Left ventricle myocardium inferior (tissue), 1 donor: ENCODE data around the gene EPB41L4B. TPM values are rescaled to one million over a fixed set of nuclear protein-coding genes. Genes with fewer than 3 reads are reported as not detected.

Experiments used
- DNase-seq: peaks from one replicate; pipeline ENCODE4 v3.0.0-alpha.2; 2020
- H3K27ac ChIP-seq: fragments of 200-600 bp; replicated peaks from 2 replicates; pipeline ENCODE4 v1.8.0; 2021
- H3K27me3 ChIP-seq: fragments of 200-600 bp; 2 replicates; pipeline ENCODE4 v1.8.0; 2021; ENCODE audit warnings: low read depth
- H3K36me3 ChIP-seq: fragments of 200-600 bp; 2 replicates; pipeline ENCODE4 v1.8.0; 2021
- H3K4me1 ChIP-seq: fragments of 200-600 bp; 2 replicates; pipeline ENCODE4 v1.8.0; 2021
- H3K4me3 ChIP-seq: fragments of 200-600 bp; 2 replicates; pipeline ENCODE4 v1.8.0; 2021; ENCODE audit warnings: mild to moderate bottlenecking, moderate library complexity
- H3K9me3 ChIP-seq: fragments of 200-600 bp; replicated peaks from 2 replicates; pipeline ENCODE4 v1.8.0; 2021
- intact Hi-C: fragments of 100-400 bp; cut with micrococcal nuclease; formaldehyde crosslinking; loops from one replicate; pipeline ENCODE4 v1.11.0; 2022
- total RNA-seq: library from RNA; stranded (reverse); fragmentation: NEBNext Ultra II Directional; extraction: Animal tissue kit (Norgen Biotek cat#: 25700); gene quantifications from one replicate; pipeline ENCODE4 v1.2.1, GENCODE V29; 2021
- TF ChIP-seq, protein P1 (sequence below): fragments of 200-600 bp; IDR thresholded peaks from 2 replicates; pipeline ENCODE4 v1.8.0; 2021; ENCODE audit warnings: antibody characterized with exemption, mild to moderate bottlenecking, borderline replicate concordance
- donor health status: DM: no; HTN: yes; CAD: no; lungs with severe emphysema.

Gene EPB41L4B
- total RNA-seq, 1 donor from 2014 or later, result 13.9 TPM

DNA sequence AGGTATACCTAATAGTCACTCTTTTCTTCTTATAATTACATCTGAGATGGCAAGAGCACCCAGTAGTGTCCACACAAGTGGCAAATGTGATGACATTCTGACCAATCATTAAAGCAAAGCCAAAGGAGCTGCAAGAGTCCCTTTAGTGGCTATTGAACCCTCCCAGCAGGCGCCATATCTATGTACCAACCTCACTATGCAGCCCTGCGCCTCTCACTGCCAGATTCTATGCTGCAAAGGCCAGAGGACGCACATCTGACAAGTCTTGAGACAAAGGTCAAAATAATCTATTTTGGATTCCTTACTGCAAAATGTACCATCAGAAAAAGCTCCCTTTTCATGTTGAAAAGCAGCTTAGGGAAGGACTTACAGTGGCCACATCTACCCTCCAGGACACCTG, 47.0 kb downstream of the EPB41L4B start:
- H3K27ac ChIP-seq, result peak overlapping the region; percentile 57
- TF ChIP-seq, protein P1, sequence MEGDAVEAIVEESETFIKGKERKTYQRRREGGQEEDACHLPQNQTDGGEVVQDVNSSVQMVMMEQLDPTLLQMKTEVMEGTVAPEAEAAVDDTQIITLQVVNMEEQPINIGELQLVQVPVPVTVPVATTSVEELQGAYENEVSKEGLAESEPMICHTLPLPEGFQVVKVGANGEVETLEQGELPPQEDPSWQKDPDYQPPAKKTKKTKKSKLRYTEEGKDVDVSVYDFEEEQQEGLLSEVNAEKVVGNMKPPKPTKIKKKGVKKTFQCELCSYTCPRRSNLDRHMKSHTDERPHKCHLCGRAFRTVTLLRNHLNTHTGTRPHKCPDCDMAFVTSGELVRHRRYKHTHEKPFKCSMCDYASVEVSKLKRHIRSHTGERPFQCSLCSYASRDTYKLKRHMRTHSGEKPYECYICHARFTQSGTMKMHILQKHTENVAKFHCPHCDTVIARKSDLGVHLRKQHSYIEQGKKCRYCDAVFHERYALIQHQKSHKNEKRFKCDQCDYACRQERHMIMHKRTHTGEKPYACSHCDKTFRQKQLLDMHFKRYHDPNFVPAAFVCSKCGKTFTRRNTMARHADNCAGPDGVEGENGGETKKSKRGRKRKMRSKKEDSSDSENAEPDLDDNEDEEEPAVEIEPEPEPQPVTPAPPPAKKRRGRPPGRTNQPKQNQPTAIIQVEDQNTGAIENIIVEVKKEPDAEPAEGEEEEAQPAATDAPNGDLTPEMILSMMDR, result no peak
- no peak for DNase-seq
- no peaks in the 10 kb centered on the region for H3K9me3 ChIP-seq
- no peaks in the 10 kb centered on the region for H3K36me3 ChIP-seq
- H3K4me3 ChIP-seq, result no peak overlapping the region
- no peaks in the 10 kb centered on the region for H3K27me3 ChIP-seq
- intact Hi-C loops, result no loop called here
- H3K4me1 ChIP-seq, result peaks cover 45% of the 10 kb centered on the region

- H3K27ac ChIP-seq, result no peak overlapping the region
- TF ChIP-seq, protein P1, result no peak
- no peaks in the 10 kb centered on the region for H3K27me3 ChIP-seq
- peaks cover 35% of the 10 kb centered on the region for H3K4me1 ChIP-seq
- H3K4me3 ChIP-seq, result no peak overlapping the region
- no peaks in the 10 kb centered on the region for H3K9me3 ChIP-seq
- intact Hi-C loops, result no loop called here
- H3K36me3 ChIP-seq, result no peaks in the 10 kb centered on the region
- no peak for DNase-seq
Measured at GRCh38 chr9:109272745-109273144, 48.1 kb downstream of the EPB41L4B start.

DNA sequence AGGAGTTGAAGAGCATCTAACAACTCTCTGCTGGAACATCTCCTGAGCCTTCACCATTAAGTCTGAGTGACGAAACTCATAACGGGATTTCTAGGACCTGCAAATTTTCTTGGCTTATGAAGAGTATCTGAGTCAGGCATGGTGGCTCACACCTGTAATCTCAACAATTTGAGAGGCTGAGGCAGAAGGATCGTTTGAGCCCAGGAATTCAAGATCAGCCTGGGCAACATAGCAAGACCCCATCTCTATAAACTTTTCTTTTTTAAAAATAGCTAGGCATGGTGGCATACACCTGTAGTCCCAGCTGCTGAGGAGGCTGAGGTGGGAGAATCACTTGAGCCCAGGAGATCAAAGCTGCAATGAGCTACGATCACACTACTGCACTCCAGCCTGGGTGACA, 48.8 kb downstream of the EPB41L4B start:
- H3K27me3 ChIP-seq, result no peaks in the 10 kb centered on the region
- no peak for DNase-seq
- peaks cover 28% of the 10 kb centered on the region for H3K4me1 ChIP-seq
- no peaks in the 10 kb centered on the region for H3K36me3 ChIP-seq
- H3K4me3 ChIP-seq, result no peak overlapping the region
- no peaks in the 10 kb centered on the region for H3K9me3 ChIP-seq
- TF ChIP-seq, protein P1, result no peak
- intact Hi-C loops, result no loop called here
- no peak overlapping the region for H3K27ac ChIP-seq

DNA sequence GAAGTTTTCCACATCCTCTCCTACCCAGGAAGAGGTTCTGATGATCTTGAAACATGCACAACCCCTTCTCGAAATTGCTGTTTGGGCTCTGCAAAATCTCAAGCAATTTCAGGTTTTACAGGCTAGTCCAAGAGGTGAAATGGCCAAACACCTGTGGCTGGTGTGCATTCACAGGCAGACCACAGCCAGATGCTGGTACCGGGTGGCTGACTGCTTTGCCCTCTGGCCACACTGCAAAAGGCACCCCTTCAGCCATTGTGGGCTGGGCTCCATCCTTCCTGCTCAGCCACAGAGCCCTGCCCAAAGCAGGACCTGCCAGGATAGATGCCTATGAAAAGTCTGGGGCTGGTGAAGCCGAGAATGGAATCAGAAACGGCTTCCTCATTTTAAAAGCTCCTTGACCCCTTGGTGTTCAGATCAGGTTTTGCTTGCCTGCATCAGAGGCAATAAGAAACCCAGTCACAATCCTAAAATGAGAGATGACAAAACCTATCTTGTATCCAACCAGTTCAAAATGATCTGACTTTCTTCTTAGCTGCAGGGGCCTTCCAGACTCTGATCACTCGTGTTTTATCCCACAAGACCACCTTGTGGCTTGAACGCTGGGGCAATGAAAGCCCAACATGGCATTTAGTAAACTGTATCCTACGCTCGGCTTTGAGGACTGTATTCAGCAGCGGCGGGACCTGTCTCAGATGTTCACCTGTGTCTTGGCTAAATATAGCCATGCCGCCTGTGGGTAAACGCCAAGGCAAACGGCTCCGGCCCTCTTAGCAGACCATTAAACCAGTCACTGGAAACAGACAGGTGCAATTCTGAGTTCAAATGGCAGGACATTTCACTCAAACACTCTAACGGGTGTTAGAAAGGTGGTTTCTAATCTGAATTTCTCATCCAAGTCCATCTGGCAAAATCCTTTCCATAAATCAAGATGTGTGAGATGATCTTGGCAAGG, 49.6 kb downstream of the EPB41L4B start:
- H3K27me3 ChIP-seq, result no peaks in the 10 kb centered on the region
- TF ChIP-seq, protein P1, result no peak
- H3K4me3 ChIP-seq, result no peak overlapping the region
- H3K27ac ChIP-seq, result no peak overlapping the region
- H3K9me3 ChIP-seq, result no peaks in the 10 kb centered on the region
- peaks cover 21% of the 10 kb centered on the region for H3K4me1 ChIP-seq
- no peaks in the 10 kb centered on the region for H3K36me3 ChIP-seq
- intact Hi-C loops, result no loop called here
- no peak for DNase-seq

GRCh38 chr9:109270441-109270840, 50.4 kb downstream of the EPB41L4B start:
- DNase-seq, result no peak
- TF ChIP-seq, protein P1, result no peak
- Histone ChIP-seq H3K4me1 (peaks cover 20% of the 10 kb centered on the region), H3K4me3 (no peak overlapping the region), H3K27me3 (no peaks in the 10 kb centered on the region), H3K9me3 (no peaks in the 10 kb centered on the region), H3K36me3 (no peaks in the 10 kb centered on the region), H3K27ac (no peak overlapping the region)
- intact Hi-C loops, result no loop called here
